Activated naive CD4-positive, alpha-beta T cell treated with anti-CD3 and anti-CD28 coated beads, Interleukin-2, amount 50 U/mL, for 24 hours (primary cell): Measurements from ENCODE around the gene NFATC2.
A peak's percentile ranks its signal among the peaks of the same experiment; 100 is the strongest.

Experiments
- H3K27ac Mint-ChIP-seq: one replicate; pipeline ENCODE4 v1.8.0; 2021; ENCODE audit warnings: mild to moderate bottlenecking, mixed read lengths
- H3K27me3 Mint-ChIP-seq: one replicate; pipeline ENCODE4 v1.8.0; 2021; ENCODE audit warnings: mixed read lengths
- H3K36me3 Mint-ChIP-seq: one replicate; pipeline ENCODE4 v1.8.0; 2021; ENCODE audit warnings: mixed read lengths
- H3K4me1 Mint-ChIP-seq: one replicate; pipeline ENCODE4 v1.8.0; 2021; ENCODE audit warnings: mixed read lengths
- H3K4me3 Mint-ChIP-seq: one replicate; pipeline ENCODE4 v1.8.0; 2021; ENCODE audit warnings: mild to moderate bottlenecking, mixed read lengths
- H3K9me3 Mint-ChIP-seq: one replicate; pipeline ENCODE4 v1.8.0; 2021; ENCODE audit warnings: mixed read lengths

The NFATC2 gene

GRCh38 chr20:51339721-51340450 lies 202.6 kb downstream of the NFATC2 start:
- peaks cover 5% of the 10 kb centered on the region for H3K9me3 Mint-ChIP-seq
- no peak overlapping the region for H3K27ac Mint-ChIP-seq
- no peaks in the 10 kb centered on the region for H3K4me1 Mint-ChIP-seq
- H3K36me3 Mint-ChIP-seq: peaks cover 8% of the 10 kb centered on the region
- H3K27me3 Mint-ChIP-seq: peaks cover 5% of the 10 kb centered on the region
- no peak overlapping the region for H3K4me3 Mint-ChIP-seq

GRCh38 chr20:51338692-51339440 lies 203.7 kb downstream of the NFATC2 start:
- Mint-ChIP-seq H3K27ac (peak overlapping the region; percentile 56), H3K27me3 (peaks cover 5% of the 10 kb centered on the region), H3K9me3 (peaks cover 5% of the 10 kb centered on the region), H3K36me3 (peaks cover 7% of the 10 kb centered on the region), H3K4me1 (no peaks in the 10 kb centered on the region), H3K4me3 (no peak overlapping the region)

GRCh38 chr20:51337126-51337805 lies 205.3 kb downstream of the NFATC2 start:
- Mint-ChIP-seq H3K4me3 (no peak overlapping the region), H3K27ac (peak overlapping the region; percentile 42), H3K27me3 (peaks cover under 1% of the 10 kb centered on the region)

More at GRCh38 chr20:51337126-51337805, 205.3 kb downstream of the NFATC2 start:
- no peaks in the 10 kb centered on the region for H3K4me1 Mint-ChIP-seq
- no peaks in the 10 kb centered on the region for H3K36me3 Mint-ChIP-seq
- H3K9me3 Mint-ChIP-seq: no peaks in the 10 kb centered on the region
